GM18909 (cell line): ENCODE measurements around the gene TJAP1.
"Not testable (repeated sequence)": the region's sequence is repeated elsewhere in the genome, so short reads cannot be mapped to it uniquely, and the experiment has no call there.

Source experiments
- ATAC-seq: cut with Tn5 transposase; IDR thresholded peaks from one replicate; pipeline ENCODE4 v1.9.1; 2021; ENCODE audit warnings: mild to moderate bottlenecking; ENCODE audit not compliant: unreplicated experiment, poor library complexity

TJAP1 gene

GRCh38 chr6:43476746-43477145, 624 bp upstream of the TJAP1 start:
- ATAC-seq: no peak

GRCh38 chr6:43478008-43478372, 620 bp downstream of the TJAP1 start:
- no peak for ATAC-seq

- ATAC-seq: no peak
Measured at GRCh38 chr6:43481075-43481474, 3.7 kb downstream of the TJAP1 start.

- ATAC-seq: no peak
Measured at GRCh38 chr6:43481591-43482236, 4.3 kb downstream of the TJAP1 start.

GRCh38 chr6:43488667-43489276, 11.4 kb downstream of the TJAP1 start:
- no peak for ATAC-seq

GRCh38 chr6:43489277-43490072, 12.1 kb downstream of the TJAP1 start:
- ATAC-seq: no peak

- ATAC-seq: no peak
Measured at GRCh38 chr6:43490523-43490939, 13.2 kb downstream of the TJAP1 start.

- ATAC-seq: no peak
Measured at GRCh38 chr6:43491750-43492661, 14.6 kb downstream of the TJAP1 start.

GRCh38 chr6:43492673-43493072, 15.3 kb downstream of the TJAP1 start:
- no peak for ATAC-seq

GRCh38 chr6:43493230-43493629, 15.9 kb downstream of the TJAP1 start:
- ATAC-seq: no peak

- no peak for ATAC-seq
Measured at GRCh38 chr6:43493833-43494232, 16.5 kb downstream of the TJAP1 start.

- ATAC-seq: no peak
Measured at GRCh38 chr6:43494321-43494720, 17.0 kb downstream of the TJAP1 start.

GRCh38 chr6:43494766-43495165, 17.4 kb downstream of the TJAP1 start:
- no peak for ATAC-seq

- ATAC-seq: no peak
Measured at GRCh38 chr6:43495409-43495941, 18.1 kb downstream of the TJAP1 start.

GRCh38 chr6:43496370-43497128, 19.2 kb downstream of the TJAP1 start:
- ATAC-seq: no peak

- ATAC-seq: no peak
Measured at GRCh38 chr6:43497129-43497396, 19.7 kb downstream of the TJAP1 start.

- no peak for ATAC-seq
Measured at GRCh38 chr6:43497689-43498088, 20.3 kb downstream of the TJAP1 start.

GRCh38 chr6:43498291-43498690, 20.9 kb downstream of the TJAP1 start:
- ATAC-seq: not testable (repeated sequence)

- no peak for ATAC-seq
Measured at GRCh38 chr6:43499028-43499815, 21.9 kb downstream of the TJAP1 start.
